HEK293 (cell line): ENCODE results near the gene LAYN.
A peak's percentile ranks its signal among the peaks of the same experiment; 100 is the strongest.

Experiments
- CTCF ChIA-PET: fragments of 350-600 bp; formaldehyde crosslinking; extraction: SDS; loops from one replicate; lab custom pipeline; 2021; ENCODE audit warnings: antibody characterized with exemption; lab: Yijun Ruan, JAX
- POLR2A ChIA-PET: fragments of 300-600 bp; formaldehyde crosslinking; extraction: SDS; loops from one replicate; lab custom pipeline; 2020; ENCODE audit warnings: antibody characterized with exemption, inconsistent platforms; lab: Yijun Ruan, JAX
- H3K27ac ChIP-seq: fragments of 200-500 bp; sonication (Bioruptor generic); 2 replicates; pipeline ENCODE4 v1.5.1; 2014; ENCODE audit warnings: low read depth, low read length, control low read depth, inconsistent platforms; ENCODE audit errors: extremely low read depth
- H3K36me3 ChIP-seq, 2 experiments: fragments of 200-500 bp in 1 of 2; sonication (Bioruptor generic) in 1 of 2; 1 replicate in 1 of 2; 2 replicates in 1 of 2; pipeline ENCODE4 v1.5.1; 2014 to 2017; ENCODE audit warnings: inconsistent platforms in 2 of 2, low read length in 2 of 2; ENCODE audit not compliant: control insufficient read depth in 2 of 2, insufficient read depth in 1 of 2
- H3K4me1 ChIP-seq: fragments of 200-500 bp; sonication (Bioruptor generic); 2 replicates; pipeline ENCODE4 v1.5.1; 2014; ENCODE audit warnings: mild to moderate bottlenecking, low read length, inconsistent platforms; ENCODE audit not compliant: control insufficient read depth, insufficient read depth
- H3K4me3 ChIP-seq: 2 replicates; pipeline ENCODE4 v1.5.1; 2011; ENCODE audit warnings: low read depth, mild to moderate bottlenecking, control low read depth, low read length, moderate library complexity
- H3K9me3 ChIP-seq: fragments of 200-500 bp; sonication (Bioruptor generic); 2 replicates; pipeline ENCODE4 v1.5.1; 2014; ENCODE audit warnings: low read depth, low read length, inconsistent platforms; ENCODE audit not compliant: control insufficient read depth, insufficient read depth
- BCL11A ChIP-seq: fragments of 450-650 bp; formaldehyde crosslinking; IDR thresholded peaks from 2 replicates; pipeline ENCODE4 v1.5.1; 2016; ENCODE audit warnings: low read depth, missing biosample characterization, missing genetic modification characterization
- KLF10 ChIP-seq: fragments of 450-650 bp; IDR thresholded peaks from 2 replicates; pipeline ENCODE4 v1.5.1; 2018; ENCODE audit warnings: missing biosample characterization, mild to moderate bottlenecking, missing genetic modification characterization
- KLF8 ChIP-seq: fragments of 450-650 bp; formaldehyde crosslinking; IDR thresholded peaks from 2 replicates; pipeline ENCODE4 v1.5.1; 2016; ENCODE audit warnings: missing biosample characterization, missing genetic modification characterization
- WT1 ChIP-seq: fragments of 450-650 bp; formaldehyde crosslinking; IDR thresholded peaks from 2 replicates; pipeline ENCODE4 v1.5.1; 2016; ENCODE audit warnings: missing biosample characterization, missing genetic modification characterization
- ZNF146 ChIP-seq: fragments of 450-650 bp; formaldehyde crosslinking; IDR thresholded peaks from 2 replicates; pipeline ENCODE4 v1.5.1; 2016; ENCODE audit warnings: missing biosample characterization, missing genetic modification characterization
- ZNF19 ChIP-seq: fragments of 450-650 bp; formaldehyde crosslinking; IDR thresholded peaks from 2 replicates; pipeline ENCODE4; 2016; ENCODE audit warnings: missing biosample characterization, missing genetic modification characterization, low read depth
- ZNF23 ChIP-seq: fragments of 450-650 bp; formaldehyde crosslinking; IDR thresholded peaks from 2 replicates; pipeline ENCODE4 v1.5.1; 2016; ENCODE audit warnings: missing biosample characterization, missing genetic modification characterization, borderline replicate concordance
- ZNF341 ChIP-seq: fragments of 450-650 bp; formaldehyde crosslinking; IDR thresholded peaks from 2 replicates; pipeline ENCODE4; 2016; ENCODE audit warnings: low read depth, missing biosample characterization, missing genetic modification characterization
- ZNF501 ChIP-seq: fragments of 450-650 bp; formaldehyde crosslinking; IDR thresholded peaks from 2 replicates; pipeline ENCODE4 v1.5.1; 2016; ENCODE audit warnings: missing biosample characterization, missing genetic modification characterization
- ZNF596 ChIP-seq: fragments of 450-650 bp; IDR thresholded peaks from 2 replicates; pipeline ENCODE4 v1.5.0; 2018; ENCODE audit warnings: missing biosample characterization, mild to moderate bottlenecking, missing genetic modification characterization, moderate library complexity
- ZNF654 ChIP-seq: fragments of 450-650 bp; formaldehyde crosslinking; IDR thresholded peaks from 2 replicates; pipeline ENCODE4 v1.5.1; 2016; ENCODE audit warnings: low read depth, missing biosample characterization, missing genetic modification characterization
- ZNF660 ChIP-seq: fragments of 450-650 bp; IDR thresholded peaks from 2 replicates; pipeline ENCODE4 v1.5.1; 2018; ENCODE audit warnings: missing biosample characterization, mild to moderate bottlenecking, missing genetic modification characterization
- ZNF664 ChIP-seq: fragments of 450-650 bp; formaldehyde crosslinking; IDR thresholded peaks from 2 replicates; pipeline ENCODE4 v1.5.1; 2016; ENCODE audit warnings: missing biosample characterization, missing genetic modification characterization
- TF ChIP-seq, protein P1 (sequence below): fragments of 450-650 bp; formaldehyde crosslinking; IDR thresholded peaks from 2 replicates; pipeline ENCODE4 v1.5.1; 2016; ENCODE audit warnings: missing biosample characterization, missing genetic modification characterization
- TF ChIP-seq, protein P2 (sequence below): fragments of 450-650 bp; formaldehyde crosslinking; IDR thresholded peaks from 2 replicates; pipeline ENCODE4 v1.5.1; 2017; ENCODE audit warnings: missing biosample characterization, missing genetic modification characterization
- TF ChIP-seq, protein P3 (sequence below): fragments of 450-650 bp; formaldehyde crosslinking; IDR thresholded peaks from 2 replicates; pipeline ENCODE4 v1.5.1; 2016; ENCODE audit warnings: missing biosample characterization, missing genetic modification characterization, low read depth
- TF ChIP-seq, protein P4 (sequence below): fragments of 450-650 bp; formaldehyde crosslinking; IDR thresholded peaks from 2 replicates; pipeline ENCODE4 v1.5.1; 2016; ENCODE audit warnings: missing biosample characterization, missing genetic modification characterization

The LAYN gene

DNA sequence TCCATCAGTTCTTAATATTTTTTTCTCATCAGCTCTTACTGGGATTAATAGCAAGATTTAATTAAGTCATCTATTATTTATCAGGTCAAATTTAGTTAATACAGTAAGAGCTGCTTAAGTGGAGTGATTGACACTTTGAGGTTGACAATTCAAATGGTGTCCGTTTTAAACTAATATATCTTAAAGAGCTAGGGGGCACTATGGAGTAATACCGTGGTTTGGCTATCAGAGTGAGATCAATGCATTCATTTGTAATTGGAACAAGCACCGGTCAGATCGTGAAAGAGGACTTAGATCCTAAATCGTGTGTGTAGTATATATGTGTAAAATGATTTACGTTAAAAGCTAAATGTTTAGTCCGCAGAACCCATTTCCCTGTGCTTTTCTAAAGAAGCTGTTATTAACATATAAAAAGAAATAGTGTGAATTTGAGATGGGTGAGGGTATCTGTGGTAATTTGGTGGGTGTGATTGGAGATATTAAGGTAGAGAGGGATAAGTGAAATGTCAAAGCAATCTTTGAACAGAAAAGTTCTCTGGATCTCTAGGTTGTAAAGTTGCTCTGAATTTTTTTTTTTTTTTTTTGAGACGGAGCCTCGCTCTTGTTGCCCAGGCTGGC is 64.0 kb downstream of the LAYN start:
- H3K27ac ChIP-seq, result no peak overlapping the region
- H3K4me1 ChIP-seq, result no peaks in the 10 kb centered on the region
- POLR2A ChIA-PET, result interaction anchor here (0.7 to 1.2 kb wide), 3 partner anchors 50 to 162 kb away, joined by 3 to 6 read pairs (median 5); partner anchors contain the start of gene PPP2R1B
- CTCF ChIA-PET, result interaction anchor here (0.6 to 2.5 kb wide), 34 partner anchors 9 to 303 kb away, joined by 3 to 31 read pairs (median 4); partner anchors contain the start of gene PPP2R1B
- TF ChIP-seq, protein P1, sequence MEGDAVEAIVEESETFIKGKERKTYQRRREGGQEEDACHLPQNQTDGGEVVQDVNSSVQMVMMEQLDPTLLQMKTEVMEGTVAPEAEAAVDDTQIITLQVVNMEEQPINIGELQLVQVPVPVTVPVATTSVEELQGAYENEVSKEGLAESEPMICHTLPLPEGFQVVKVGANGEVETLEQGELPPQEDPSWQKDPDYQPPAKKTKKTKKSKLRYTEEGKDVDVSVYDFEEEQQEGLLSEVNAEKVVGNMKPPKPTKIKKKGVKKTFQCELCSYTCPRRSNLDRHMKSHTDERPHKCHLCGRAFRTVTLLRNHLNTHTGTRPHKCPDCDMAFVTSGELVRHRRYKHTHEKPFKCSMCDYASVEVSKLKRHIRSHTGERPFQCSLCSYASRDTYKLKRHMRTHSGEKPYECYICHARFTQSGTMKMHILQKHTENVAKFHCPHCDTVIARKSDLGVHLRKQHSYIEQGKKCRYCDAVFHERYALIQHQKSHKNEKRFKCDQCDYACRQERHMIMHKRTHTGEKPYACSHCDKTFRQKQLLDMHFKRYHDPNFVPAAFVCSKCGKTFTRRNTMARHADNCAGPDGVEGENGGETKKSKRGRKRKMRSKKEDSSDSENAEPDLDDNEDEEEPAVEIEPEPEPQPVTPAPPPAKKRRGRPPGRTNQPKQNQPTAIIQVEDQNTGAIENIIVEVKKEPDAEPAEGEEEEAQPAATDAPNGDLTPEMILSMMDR (tag by site-specific recombination), result 0 out of 2 replicates have a peak, but pooled peaks have one; percentile 23
- TF ChIP-seq, protein P2, sequence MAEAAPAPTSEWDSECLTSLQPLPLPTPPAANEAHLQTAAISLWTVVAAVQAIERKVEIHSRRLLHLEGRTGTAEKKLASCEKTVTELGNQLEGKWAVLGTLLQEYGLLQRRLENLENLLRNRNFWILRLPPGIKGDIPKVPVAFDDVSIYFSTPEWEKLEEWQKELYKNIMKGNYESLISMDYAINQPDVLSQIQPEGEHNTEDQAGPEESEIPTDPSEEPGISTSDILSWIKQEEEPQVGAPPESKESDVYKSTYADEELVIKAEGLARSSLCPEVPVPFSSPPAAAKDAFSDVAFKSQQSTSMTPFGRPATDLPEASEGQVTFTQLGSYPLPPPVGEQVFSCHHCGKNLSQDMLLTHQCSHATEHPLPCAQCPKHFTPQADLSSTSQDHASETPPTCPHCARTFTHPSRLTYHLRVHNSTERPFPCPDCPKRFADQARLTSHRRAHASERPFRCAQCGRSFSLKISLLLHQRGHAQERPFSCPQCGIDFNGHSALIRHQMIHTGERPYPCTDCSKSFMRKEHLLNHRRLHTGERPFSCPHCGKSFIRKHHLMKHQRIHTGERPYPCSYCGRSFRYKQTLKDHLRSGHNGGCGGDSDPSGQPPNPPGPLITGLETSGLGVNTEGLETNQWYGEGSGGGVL (tag by site-specific recombination), result no peak
- TF ChIP-seq KLF10 (tag by site-specific recombination), result 0 out of 2 replicates have a peak, but pooled peaks have one; percentile 20
- TF ChIP-seq ZNF654 (tag by site-specific recombination), result peak; percentile 27; the same call in 1 of the 2 replicates
- 0 out of 2 replicates have a peak, but pooled peaks have one; percentile 15 for TF ChIP-seq ZNF501 (tag by site-specific recombination)
- H3K36me3 ChIP-seq, result no peaks in the 10 kb centered on the region
- H3K9me3 ChIP-seq, result no peaks in the 10 kb centered on the region
- H3K4me3 ChIP-seq, result peak overlapping the region; percentile 20

DNA sequence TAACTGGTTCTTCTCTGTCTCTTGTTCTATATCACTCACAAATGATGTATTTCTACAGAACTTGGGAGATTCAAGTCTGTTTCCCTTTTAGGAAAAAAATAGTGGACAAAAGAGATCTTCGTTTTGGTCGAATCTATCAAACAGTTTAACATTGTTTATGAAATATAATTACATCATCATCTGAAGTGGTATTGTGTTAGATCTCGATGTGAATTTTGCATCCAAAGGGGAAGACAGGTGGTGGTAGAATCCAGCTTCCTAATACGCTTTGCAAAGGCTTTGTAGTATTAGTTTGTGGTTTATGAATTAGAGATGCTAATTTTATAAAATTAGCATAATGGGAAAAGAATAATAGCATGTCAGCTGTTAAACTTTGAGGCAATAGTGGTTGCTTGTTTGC is 65.2 kb downstream of the LAYN start:
- no peaks in the 10 kb centered on the region for H3K4me1 ChIP-seq
- no peak overlapping the region for H3K4me3 ChIP-seq
- H3K27ac ChIP-seq, result no peak overlapping the region
- H3K9me3 ChIP-seq, result no peaks in the 10 kb centered on the region
- CTCF ChIA-PET, result interaction anchor here (0.5 to 2.5 kb wide), 4 partner anchors 35 to 218 kb away, joined by 3 to 12 read pairs (median 4); no protein-coding TSS in a partner anchor
- no peak for TF ChIP-seq ZNF664 (tag by site-specific recombination)
- TF ChIP-seq, protein P3, sequence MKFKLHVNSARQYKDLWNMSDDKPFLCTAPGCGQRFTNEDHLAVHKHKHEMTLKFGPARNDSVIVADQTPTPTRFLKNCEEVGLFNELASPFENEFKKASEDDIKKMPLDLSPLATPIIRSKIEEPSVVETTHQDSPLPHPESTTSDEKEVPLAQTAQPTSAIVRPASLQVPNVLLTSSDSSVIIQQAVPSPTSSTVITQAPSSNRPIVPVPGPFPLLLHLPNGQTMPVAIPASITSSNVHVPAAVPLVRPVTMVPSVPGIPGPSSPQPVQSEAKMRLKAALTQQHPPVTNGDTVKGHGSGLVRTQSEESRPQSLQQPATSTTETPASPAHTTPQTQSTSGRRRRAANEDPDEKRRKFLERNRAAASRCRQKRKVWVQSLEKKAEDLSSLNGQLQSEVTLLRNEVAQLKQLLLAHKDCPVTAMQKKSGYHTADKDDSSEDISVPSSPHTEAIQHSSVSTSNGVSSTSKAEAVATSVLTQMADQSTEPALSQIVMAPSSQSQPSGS (tag by site-specific recombination), result peak; percentile 66
- TF ChIP-seq, protein P4, sequence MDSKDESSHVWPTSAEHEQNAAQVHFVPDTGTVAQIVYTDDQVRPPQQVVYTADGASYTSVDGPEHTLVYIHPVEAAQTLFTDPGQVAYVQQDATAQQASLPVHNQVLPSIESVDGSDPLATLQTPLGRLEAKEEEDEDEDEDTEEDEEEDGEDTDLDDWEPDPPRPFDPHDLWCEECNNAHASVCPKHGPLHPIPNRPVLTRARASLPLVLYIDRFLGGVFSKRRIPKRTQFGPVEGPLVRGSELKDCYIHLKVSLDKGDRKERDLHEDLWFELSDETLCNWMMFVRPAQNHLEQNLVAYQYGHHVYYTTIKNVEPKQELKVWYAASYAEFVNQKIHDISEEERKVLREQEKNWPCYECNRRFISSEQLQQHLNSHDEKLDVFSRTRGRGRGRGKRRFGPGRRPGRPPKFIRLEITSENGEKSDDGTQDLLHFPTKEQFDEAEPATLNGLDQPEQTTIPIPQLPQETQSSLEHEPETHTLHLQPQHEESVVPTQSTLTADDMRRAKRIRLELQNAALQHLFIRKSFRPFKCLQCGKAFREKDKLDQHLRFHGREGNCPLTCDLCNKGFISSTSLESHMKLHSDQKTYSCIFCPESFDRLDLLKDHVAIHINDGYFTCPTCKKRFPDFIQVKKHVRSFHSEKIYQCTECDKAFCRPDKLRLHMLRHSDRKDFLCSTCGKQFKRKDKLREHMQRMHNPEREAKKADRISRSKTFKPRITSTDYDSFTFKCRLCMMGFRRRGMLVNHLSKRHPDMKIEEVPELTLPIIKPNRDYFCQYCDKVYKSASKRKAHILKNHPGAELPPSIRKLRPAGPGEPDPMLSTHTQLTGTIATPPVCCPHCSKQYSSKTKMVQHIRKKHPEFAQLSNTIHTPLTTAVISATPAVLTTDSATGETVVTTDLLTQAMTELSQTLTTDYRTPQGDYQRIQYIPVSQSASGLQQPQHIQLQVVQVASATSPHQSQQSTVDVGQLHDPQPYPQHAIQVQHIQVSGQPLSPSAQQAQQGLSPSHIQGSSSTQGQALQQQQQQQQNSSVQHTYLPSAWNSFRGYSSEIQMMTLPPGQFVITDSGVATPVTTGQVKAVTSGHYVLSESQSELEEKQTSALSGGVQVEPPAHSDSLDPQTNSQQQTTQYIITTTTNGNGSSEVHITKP, result 0 out of 2 replicates have a peak, but pooled peaks have one; percentile 32
- TF ChIP-seq, all 188 proteins: peak for 2
- no peaks in the 10 kb centered on the region for H3K36me3 ChIP-seq
- POLR2A ChIA-PET, result no interaction called here

DNA sequence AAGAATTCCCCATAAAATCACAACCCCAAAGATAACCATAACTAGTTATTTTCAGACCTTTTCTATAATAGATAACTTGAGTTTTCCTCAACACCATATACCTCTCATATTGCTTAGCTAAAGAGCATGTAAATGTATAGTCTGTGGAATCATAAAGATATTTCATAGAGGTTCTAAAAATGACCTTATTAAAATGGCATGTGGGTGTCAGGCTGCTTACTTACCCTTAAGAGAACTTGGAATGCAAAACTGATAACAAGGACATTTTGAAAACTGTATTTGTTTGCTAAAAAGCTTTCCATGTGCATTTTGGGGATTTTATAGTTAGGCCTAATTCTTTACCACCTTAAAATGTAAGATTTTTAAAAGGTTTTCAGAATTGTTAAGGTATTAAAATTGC is 66.5 kb downstream of the LAYN start:
- TF ChIP-seq ZNF501 (tag by site-specific recombination) (no peak), WT1 (tag by site-specific recombination) (no peak), ZNF596 (tag by site-specific recombination) (no peak), ZNF660 (no peak), ZNF23 (tag by site-specific recombination) (no peak), ZNF341 (tag by site-specific recombination) (no peak), BCL11A (tag by site-specific recombination) (no peak), KLF8 (no peak), ZNF19 (tag by site-specific recombination) (no peak), ZNF146 (tag by site-specific recombination) (no peak)
- Histone ChIP-seq H3K4me3 (no peak overlapping the region), H3K36me3 (no peaks in the 10 kb centered on the region), H3K9me3 (no peaks in the 10 kb centered on the region), H3K4me1 (no peaks in the 10 kb centered on the region), H3K27ac (no peak overlapping the region)
- POLR2A ChIA-PET, result interaction anchor here (0.7 to 0.9 kb wide), 2 partner anchors 122 to 155 kb away, joined by 3 read pairs; no protein-coding TSS in a partner anchor
- CTCF ChIA-PET, result interaction anchor here (0.6 to 1.3 kb wide), 6 partner anchors 42 to 235 kb away, joined by 3 to 6 read pairs (median 3); partner anchors contain the start of gene PPP2R1B
